ENCODE data around the gene PNLIPRP2.

Gene PNLIPRP2

GRCh38 chr10:116685807-116686206 lies 65.1 kb downstream of the PNLIPRP2 start:
- no peaks in the 10 kb centered on the region for H3K36me3 ChIP-seq (ENCODE audit: low read length)
- H3K4me3 ChIP-seq (ENCODE audit: insufficient read depth, low read length, poor library complexity, severe bottlenecking), result no peak overlapping the region
- no peak overlapping the region for H3K27ac ChIP-seq (ENCODE audit: low read depth, low read length)
- no peak overlapping the region for H2AFZ ChIP-seq (ENCODE audit: low read depth, low read length, severe bottlenecking)
- H3K9me2 ChIP-seq (replicated peaks; ENCODE audit: insufficient read depth, low read length), result no peaks in the 10 kb centered on the region
- no peak overlapping the region for H3K4me2 ChIP-seq (ENCODE audit: low read depth, low read length, poor library complexity, severe bottlenecking)
- H4K20me1 ChIP-seq (ENCODE audit: low read depth, low read length), result no peaks in the 10 kb centered on the region
- H3K9me3 ChIP-seq (ENCODE audit: insufficient read depth, low read length), result no peaks in the 10 kb centered on the region
- no peaks in the 10 kb centered on the region for H3K27me3 ChIP-seq (ENCODE audit: low read length)
- no peak overlapping the region for H3K9ac ChIP-seq (ENCODE audit: low read length)
- TF ChIP-seq EZH2phosphoT487 (conservative IDR thresholded peaks at IDR 0.05; ENCODE audit: low read length) (no peak), CTCF (IDR thresholded peaks at IDR 0.05; ENCODE audit: insufficient read depth, low read length, poor library complexity, severe bottlenecking) (no peak)
- H3K79me2 ChIP-seq (ENCODE audit: insufficient read depth, low read length), result no peaks in the 10 kb centered on the region
- H3F3A ChIP-seq (ENCODE audit: insufficient read depth), result no peaks in the 10 kb centered on the region

- Histone ChIP-seq H3K9me3 (ENCODE audit: insufficient read depth, low read length) (no peaks in the 10 kb centered on the region), H3K9me2 (replicated peaks; ENCODE audit: insufficient read depth, low read length) (no peaks in the 10 kb centered on the region), H2AFZ (ENCODE audit: low read depth, low read length, severe bottlenecking) (no peak overlapping the region), H4K20me1 (ENCODE audit: low read depth, low read length) (no peaks in the 10 kb centered on the region), H3K36me3 (ENCODE audit: low read length) (no peaks in the 10 kb centered on the region), H3K27ac (ENCODE audit: low read depth, low read length) (no peak overlapping the region), H3K79me2 (ENCODE audit: insufficient read depth, low read length) (no peaks in the 10 kb centered on the region), H3K4me2 (ENCODE audit: low read depth, low read length, poor library complexity, severe bottlenecking) (no peak overlapping the region), H3F3A (ENCODE audit: insufficient read depth) (no peaks in the 10 kb centered on the region), H3K4me3 (ENCODE audit: insufficient read depth, low read length, poor library complexity, severe bottlenecking) (no peak overlapping the region), H3K27me3 (ENCODE audit: low read length) (no peaks in the 10 kb centered on the region), H3K9ac (ENCODE audit: low read length) (no peak overlapping the region)
- TF ChIP-seq CTCF (IDR thresholded peaks at IDR 0.05; ENCODE audit: insufficient read depth, low read length, poor library complexity, severe bottlenecking), result no peak
- TF ChIP-seq EZH2phosphoT487 (conservative IDR thresholded peaks at IDR 0.05; ENCODE audit: low read length), result no peak
Measured at GRCh38 chr10:116686632-116687031, 65.9 kb downstream of the PNLIPRP2 start.

GRCh38 chr10:116687633-116688032 lies 66.9 kb downstream of the PNLIPRP2 start:
- no peak overlapping the region for H3K9ac ChIP-seq (ENCODE audit: low read length)
- no peaks in the 10 kb centered on the region for H3K9me3 ChIP-seq (ENCODE audit: insufficient read depth, low read length)
- no peak overlapping the region for H3K4me2 ChIP-seq (ENCODE audit: low read depth, low read length, poor library complexity, severe bottlenecking)
- no peak overlapping the region for H3K4me3 ChIP-seq (ENCODE audit: insufficient read depth, low read length, poor library complexity, severe bottlenecking)
- TF ChIP-seq EZH2phosphoT487 (conservative IDR thresholded peaks at IDR 0.05; ENCODE audit: low read length) (no peak), CTCF (IDR thresholded peaks at IDR 0.05; ENCODE audit: insufficient read depth, low read length, poor library complexity, severe bottlenecking) (no peak)
- no peak overlapping the region for H2AFZ ChIP-seq (ENCODE audit: low read depth, low read length, severe bottlenecking)
- no peaks in the 10 kb centered on the region for H4K20me1 ChIP-seq (ENCODE audit: low read depth, low read length)
- H3K27me3 ChIP-seq (ENCODE audit: low read length), result no peaks in the 10 kb centered on the region
- H3K79me2 ChIP-seq (ENCODE audit: insufficient read depth, low read length), result no peaks in the 10 kb centered on the region
- H3K36me3 ChIP-seq (ENCODE audit: low read length), result no peaks in the 10 kb centered on the region
- no peaks in the 10 kb centered on the region for H3K9me2 ChIP-seq (replicated peaks; ENCODE audit: insufficient read depth, low read length)
- H3K27ac ChIP-seq (ENCODE audit: low read depth, low read length), result no peak overlapping the region
- no peaks in the 10 kb centered on the region for H3F3A ChIP-seq (ENCODE audit: insufficient read depth)
